Measurements from ENCODE around the gene MPP3. TPM values are rescaled to one million over a fixed set of nuclear protein-coding genes. Genes with fewer than 3 reads are reported as not detected.

MPP3 gene
- total RNA-seq, 1 experiment from 2014 or later, result 11.3 TPM

DNA sequence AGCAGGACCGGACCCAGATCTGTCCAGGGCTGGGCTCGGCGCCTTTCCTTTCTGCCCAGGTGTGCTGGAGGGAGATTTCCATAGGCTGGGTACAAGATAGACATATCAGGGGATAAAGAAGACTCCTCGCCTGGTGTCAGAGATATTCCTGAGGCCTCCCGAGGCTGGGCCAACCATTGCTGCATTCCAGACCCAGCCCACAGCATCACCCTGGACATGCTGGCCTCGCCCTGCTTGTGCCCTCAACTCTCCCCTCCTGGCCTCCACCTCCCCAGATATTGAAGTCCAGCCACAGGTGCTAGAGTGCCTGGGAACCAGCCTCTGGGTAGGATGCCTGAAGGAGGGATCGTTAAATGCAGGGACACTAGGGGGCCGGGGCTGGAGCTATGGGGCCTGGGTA, 16.2 kb upstream of the MPP3 start (continued):
- TF ChIP-seq ARID4B (CRISPR knock-in tag; IDR thresholded peaks at IDR 0.05; ENCODE audit: borderline replicate concordance), result no peak
- TF ChIP-seq, protein P1, sequence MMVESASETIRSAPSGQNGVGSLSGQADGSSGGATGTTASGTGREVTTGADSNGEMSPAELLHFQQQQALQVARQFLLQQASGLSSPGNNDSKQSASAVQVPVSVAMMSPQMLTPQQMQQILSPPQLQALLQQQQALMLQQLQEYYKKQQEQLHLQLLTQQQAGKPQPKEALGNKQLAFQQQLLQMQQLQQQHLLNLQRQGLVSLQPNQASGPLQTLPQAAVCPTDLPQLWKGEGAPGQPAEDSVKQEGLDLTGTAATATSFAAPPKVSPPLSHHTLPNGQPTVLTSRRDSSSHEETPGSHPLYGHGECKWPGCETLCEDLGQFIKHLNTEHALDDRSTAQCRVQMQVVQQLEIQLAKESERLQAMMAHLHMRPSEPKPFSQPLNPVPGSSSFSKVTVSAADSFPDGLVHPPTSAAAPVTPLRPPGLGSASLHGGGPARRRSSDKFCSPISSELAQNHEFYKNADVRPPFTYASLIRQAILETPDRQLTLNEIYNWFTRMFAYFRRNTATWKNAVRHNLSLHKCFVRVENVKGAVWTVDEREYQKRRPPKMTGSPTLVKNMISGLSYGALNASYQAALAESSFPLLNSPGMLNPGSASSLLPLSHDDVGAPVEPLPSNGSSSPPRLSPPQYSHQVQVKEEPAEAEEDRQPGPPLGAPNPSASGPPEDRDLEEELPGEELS (CRISPR knock-in tag; IDR thresholded peaks at IDR 0.05), result no peak
- no peak for TF ChIP-seq ESRRA (CRISPR knock-in tag; IDR thresholded peaks at IDR 0.05; ENCODE audit: borderline replicate concordance)
- TF ChIP-seq ATF2 (CRISPR knock-in tag; IDR thresholded peaks at IDR 0.05; ENCODE audit: borderline replicate concordance, low read depth), result no peak
- TF ChIP-seq FOXK1 (CRISPR knock-in tag; IDR thresholded peaks at IDR 0.05), result no peak
- no peak for TF ChIP-seq ERG (CRISPR knock-in tag; IDR thresholded peaks at IDR 0.05)
- no peak for TF ChIP-seq ZNF138 (CRISPR knock-in tag; conservative IDR thresholded peaks at IDR 0.05)
- no peak for TF ChIP-seq ZNF317 (CRISPR knock-in tag; IDR thresholded peaks at IDR 0.05; ENCODE audit: borderline replicate concordance, low read depth)
- TF ChIP-seq OVOL2 (CRISPR knock-in tag; IDR thresholded peaks at IDR 0.05; ENCODE audit: borderline replicate concordance), result no peak

GRCh38 chr17:43848601-43849000, 15.7 kb upstream of the MPP3 start:
- H3K4me3 Mint-ChIP-seq, result no peak overlapping the region
- no peaks in the 10 kb centered on the region for H3K9me3 Mint-ChIP-seq
- no peak for DNase-seq (ENCODE audit: low spot score)
- peaks cover 7% of the 10 kb centered on the region for H3K27me3 Mint-ChIP-seq (ENCODE audit: low read depth)
- POLR2A ChIA-PET, result no interaction called here
- no peak for ATAC-seq
- CTCF ChIA-PET, result interaction anchor here (1.2 to 1.3 kb wide), 2 partner anchors 9 to 70 kb away, joined by 3 to 4 read pairs; partner anchors contain the start of gene DUSP3
- no peak overlapping the region for H3K27ac Mint-ChIP-seq
- TF ChIP-seq, protein P2, sequence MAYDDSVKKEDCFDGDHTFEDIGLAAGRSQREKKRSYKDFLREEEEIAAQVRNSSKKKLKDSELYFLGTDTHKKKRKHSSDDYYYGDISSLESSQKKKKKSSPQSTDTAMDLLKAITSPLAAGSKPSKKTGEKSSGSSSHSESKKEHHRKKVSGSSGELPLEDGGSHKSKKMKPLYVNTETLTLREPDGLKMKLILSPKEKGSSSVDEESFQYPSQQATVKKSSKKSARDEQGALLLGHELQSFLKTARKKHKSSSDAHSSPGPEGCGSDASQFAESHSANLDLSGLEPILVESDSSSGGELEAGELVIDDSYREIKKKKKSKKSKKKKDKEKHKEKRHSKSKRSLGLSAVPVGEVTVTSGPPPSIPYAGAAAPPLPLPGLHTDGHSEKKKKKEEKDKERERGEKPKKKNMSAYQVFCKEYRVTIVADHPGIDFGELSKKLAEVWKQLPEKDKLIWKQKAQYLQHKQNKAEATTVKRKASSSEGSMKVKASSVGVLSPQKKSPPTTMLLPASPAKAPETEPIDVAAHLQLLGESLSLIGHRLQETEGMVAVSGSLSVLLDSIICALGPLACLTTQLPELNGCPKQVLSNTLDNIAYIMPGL (CRISPR knock-in tag; IDR thresholded peaks at IDR 0.05), result no peak
- TF ChIP-seq NFATC4 (CRISPR knock-in tag; IDR thresholded peaks at IDR 0.05) (no peak), TEAD1 (CRISPR knock-in tag; IDR thresholded peaks at IDR 0.05) (no peak), PREB (CRISPR knock-in tag; IDR thresholded peaks at IDR 0.05; ENCODE audit: borderline replicate concordance) (no peak), GABPB1 (CRISPR knock-in tag; IDR thresholded peaks at IDR 0.05) (no peak), NR3C1 (CRISPR knock-in tag; conservative IDR thresholded peaks at IDR 0.05; ENCODE audit: low read depth) (no peak), CREM (CRISPR knock-in tag; IDR thresholded peaks at IDR 0.05) (no peak), FOXP1 (CRISPR knock-in tag; IDR thresholded peaks at IDR 0.05; ENCODE audit: borderline replicate concordance) (no peak), TCF7 (CRISPR knock-in tag; IDR thresholded peaks at IDR 0.05; ENCODE audit: low read depth) (no peak), RELA (CRISPR knock-in tag; IDR thresholded peaks at IDR 0.05; ENCODE audit: borderline replicate concordance) (no peak), ESRRA (CRISPR knock-in tag; IDR thresholded peaks at IDR 0.05; ENCODE audit: borderline replicate concordance) (no peak), ATF1 (CRISPR knock-in tag; IDR thresholded peaks at IDR 0.05) (no peak)
- TF ChIP-seq, protein P3, sequence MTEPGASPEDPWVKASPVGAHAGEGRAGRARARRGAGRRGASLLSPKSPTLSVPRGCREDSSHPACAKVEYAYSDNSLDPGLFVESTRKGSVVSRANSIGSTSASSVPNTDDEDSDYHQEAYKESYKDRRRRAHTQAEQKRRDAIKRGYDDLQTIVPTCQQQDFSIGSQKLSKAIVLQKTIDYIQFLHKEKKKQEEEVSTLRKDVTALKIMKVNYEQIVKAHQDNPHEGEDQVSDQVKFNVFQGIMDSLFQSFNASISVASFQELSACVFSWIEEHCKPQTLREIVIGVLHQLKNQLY (CRISPR knock-in tag; IDR thresholded peaks at IDR 0.05), result no peak
- TF ChIP-seq, protein P1 (CRISPR knock-in tag; IDR thresholded peaks at IDR 0.05), result no peak
- H3K4me1 Mint-ChIP-seq, result peaks cover 16% of the 10 kb centered on the region
- H3K36me3 Mint-ChIP-seq, result no peaks in the 10 kb centered on the region
